GM12873 (cell line): ENCODE results near the gene ABCG2.

Source experiments
- CTCF ChIP-seq: IDR thresholded peaks from 2 replicates; pipeline ENCODE4 v1.5.1; 2012; ENCODE audit warnings: low read depth, mild to moderate bottlenecking, moderate library complexity, low read length, control low read depth; ENCODE audit not compliant: insufficient read depth; ENCODE audit errors: missing control alignments

ABCG2 gene

GRCh38 chr4:88087004-88087403, 71.4 kb downstream of the ABCG2 start:
- TF ChIP-seq CTCF, result no peak

- no peak for TF ChIP-seq CTCF
These were observed 77.8 kb downstream of the ABCG2 start for GRCh38 chr4:88080626-88081025.

GRCh38 chr4:88078579-88078978, 79.9 kb downstream of the ABCG2 start:
- no peak for TF ChIP-seq CTCF

GRCh38 chr4:88077911-88078524, 80.4 kb downstream of the ABCG2 start:
- no peak for TF ChIP-seq CTCF

- no peak for TF ChIP-seq CTCF
These were observed 83.1 kb downstream of the ABCG2 start for GRCh38 chr4:88075336-88075735.

- TF ChIP-seq CTCF, result no peak
These were observed 88.4 kb downstream of the ABCG2 start for GRCh38 chr4:88070031-88070430.

- no peak for TF ChIP-seq CTCF
These were observed 94.0 kb downstream of the ABCG2 start for GRCh38 chr4:88064410-88064809.
